H1 (cell line): Measurements from ENCODE around the gene CDS2.

Experiments used
- EP300 ChIP-seq, 2 experiments: IDR thresholded peaks; 1 replicate in 1 of 2; 2 replicates in 1 of 2; pipeline ENCODE4 v1.6.1; 2011 to 2012; ENCODE audit warnings: low read depth in 2 of 2, low read length in 2 of 2, mild to moderate bottlenecking in 2 of 2, borderline replicate concordance in 1 of 2, inconsistent platforms in 1 of 2, moderate library complexity in 1 of 2
- EZH2 ChIP-seq: fragments of 200-600 bp; sonication (generic); IDR thresholded peaks from 2 replicates; pipeline ENCODE4 v1.7.1; 2012; ENCODE audit warnings: low read depth, mild to moderate bottlenecking, moderate library complexity, low read length, inconsistent platforms; ENCODE audit not compliant: severe bottlenecking
- JUN ChIP-seq: IDR thresholded peaks from 2 replicates; pipeline ENCODE4 v1.6.1; 2011; ENCODE audit warnings: low read depth, mild to moderate bottlenecking, improper control_type of control experiment, low read length
- POLR2AphosphoS5 ChIP-seq: IDR thresholded peaks from 2 replicates; pipeline ENCODE4 v1.6.1; 2011; ENCODE audit warnings: low read depth, low read length
- RXRA ChIP-seq: IDR thresholded peaks from 2 replicates; pipeline ENCODE4 v1.6.1; 2011; ENCODE audit warnings: low read depth, mild to moderate bottlenecking, low read length, moderate library complexity; ENCODE audit not compliant: insufficient read depth
- SIN3A ChIP-seq, 2 experiments: IDR thresholded peaks in 1 of 2; conservative IDR thresholded peaks in 1 of 2; 2 replicates each; pipeline ENCODE4 v1.6.1; 2011 to 2012; ENCODE audit warnings: low read length in 2 of 2, improper control_type of control experiment in 1 of 2, low read depth in 1 of 2, mild to moderate bottlenecking in 1 of 2
- TAF1 ChIP-seq: IDR thresholded peaks from 2 replicates; pipeline ENCODE4 v1.6.1; 2011; ENCODE audit warnings: mild to moderate bottlenecking, low read depth, low read length
- TF ChIP-seq, protein P1 (sequence below), 3 experiments: IDR thresholded peaks; 1 replicate in 2 of 3; 2 replicates in 1 of 3; pipeline versions ENCODE4 v1.5.1 to v1.6.1; 2011; ENCODE audit warnings: low read length in 3 of 3, mild to moderate bottlenecking in 3 of 3, inconsistent platforms in 2 of 3, low read depth in 1 of 3, moderate library complexity in 1 of 3; ENCODE audit not compliant: insufficient read depth in 1 of 3; ENCODE audit errors: control extremely low read depth in 1 of 3
- TF ChIP-seq, protein P2 (sequence below): IDR thresholded peaks from 2 replicates; pipeline ENCODE4 v1.6.1; 2011; ENCODE audit warnings: low read depth, mild to moderate bottlenecking, low read length; ENCODE audit not compliant: insufficient read depth
- TF ChIP-seq, protein P3 (sequence below): IDR thresholded peaks from 2 replicates; pipeline ENCODE4 v1.6.1; 2012; ENCODE audit warnings: inconsistent platforms

DNA sequence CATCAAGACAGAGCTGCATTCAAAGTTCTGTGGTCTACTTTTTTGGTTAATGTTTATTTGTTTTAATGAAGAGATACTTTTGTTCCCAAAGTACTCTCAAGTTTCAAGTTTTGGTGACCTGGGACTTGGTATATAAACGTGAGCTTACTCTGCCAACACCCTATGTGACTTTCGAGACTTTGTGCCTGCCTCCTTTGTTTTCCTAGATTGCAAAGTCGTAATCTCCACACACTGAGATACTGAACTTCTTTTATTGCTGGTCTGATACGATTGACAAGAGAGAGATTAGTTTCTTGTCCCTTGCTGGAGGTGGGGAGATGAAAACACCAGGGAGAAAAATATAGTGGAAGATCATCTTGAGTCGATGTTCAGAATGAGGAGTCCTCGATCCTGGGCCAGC, 34.9 kb upstream of the CDS2 start:
- TF ChIP-seq SIN3A (conservative IDR thresholded peaks at IDR 0.05 in 1 of 2, IDR thresholded peaks at IDR 0.05 in 1 of 2; ENCODE audit: low read depth in 1 of 2, low read length in 2 of 2) (no peak), POLR2AphosphoS5 (no peak), TAF1 (no peak), JUN (no peak), EZH2 (no peak), RXRA (no peak), EP300 (IDR thresholded peaks at IDR 0.05; ENCODE audit: borderline replicate concordance in 1 of 2, low read depth in 2 of 2, low read length in 2 of 2) (no peak)
- TF ChIP-seq, protein P1, sequence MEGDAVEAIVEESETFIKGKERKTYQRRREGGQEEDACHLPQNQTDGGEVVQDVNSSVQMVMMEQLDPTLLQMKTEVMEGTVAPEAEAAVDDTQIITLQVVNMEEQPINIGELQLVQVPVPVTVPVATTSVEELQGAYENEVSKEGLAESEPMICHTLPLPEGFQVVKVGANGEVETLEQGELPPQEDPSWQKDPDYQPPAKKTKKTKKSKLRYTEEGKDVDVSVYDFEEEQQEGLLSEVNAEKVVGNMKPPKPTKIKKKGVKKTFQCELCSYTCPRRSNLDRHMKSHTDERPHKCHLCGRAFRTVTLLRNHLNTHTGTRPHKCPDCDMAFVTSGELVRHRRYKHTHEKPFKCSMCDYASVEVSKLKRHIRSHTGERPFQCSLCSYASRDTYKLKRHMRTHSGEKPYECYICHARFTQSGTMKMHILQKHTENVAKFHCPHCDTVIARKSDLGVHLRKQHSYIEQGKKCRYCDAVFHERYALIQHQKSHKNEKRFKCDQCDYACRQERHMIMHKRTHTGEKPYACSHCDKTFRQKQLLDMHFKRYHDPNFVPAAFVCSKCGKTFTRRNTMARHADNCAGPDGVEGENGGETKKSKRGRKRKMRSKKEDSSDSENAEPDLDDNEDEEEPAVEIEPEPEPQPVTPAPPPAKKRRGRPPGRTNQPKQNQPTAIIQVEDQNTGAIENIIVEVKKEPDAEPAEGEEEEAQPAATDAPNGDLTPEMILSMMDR (IDR thresholded peaks at IDR 0.05; ENCODE audit: control extremely low read depth in 1 of 3, insufficient read depth in 1 of 3, low read depth in 1 of 3, low read length in 3 of 3) = no peak
- TF ChIP-seq, protein P2, sequence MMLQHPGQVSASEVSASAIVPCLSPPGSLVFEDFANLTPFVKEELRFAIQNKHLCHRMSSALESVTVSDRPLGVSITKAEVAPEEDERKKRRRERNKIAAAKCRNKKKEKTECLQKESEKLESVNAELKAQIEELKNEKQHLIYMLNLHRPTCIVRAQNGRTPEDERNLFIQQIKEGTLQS = no peak
- TF ChIP-seq, protein P3, sequence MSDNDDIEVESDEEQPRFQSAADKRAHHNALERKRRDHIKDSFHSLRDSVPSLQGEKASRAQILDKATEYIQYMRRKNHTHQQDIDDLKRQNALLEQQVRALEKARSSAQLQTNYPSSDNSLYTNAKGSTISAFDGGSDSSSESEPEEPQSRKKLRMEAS = no peak
